C4-2B (cell line): ENCODE measurements around the gene CDT1.

Experiments
- ZFX ChIP-seq: fragments of 450-650 bp; IDR thresholded peaks from 2 replicates; pipeline ENCODE4 v1.6.1; 2017
- TF ChIP-seq, protein P1 (sequence below): fragments of 450-650 bp; conservative IDR thresholded peaks from 2 replicates; pipeline ENCODE4 v1.5.1; 2017; ENCODE audit warnings: mild to moderate bottlenecking

GRCh38 chr16:88782454-88783390, 20.9 kb upstream of the CDT1 start:
- TF ChIP-seq, protein P1, sequence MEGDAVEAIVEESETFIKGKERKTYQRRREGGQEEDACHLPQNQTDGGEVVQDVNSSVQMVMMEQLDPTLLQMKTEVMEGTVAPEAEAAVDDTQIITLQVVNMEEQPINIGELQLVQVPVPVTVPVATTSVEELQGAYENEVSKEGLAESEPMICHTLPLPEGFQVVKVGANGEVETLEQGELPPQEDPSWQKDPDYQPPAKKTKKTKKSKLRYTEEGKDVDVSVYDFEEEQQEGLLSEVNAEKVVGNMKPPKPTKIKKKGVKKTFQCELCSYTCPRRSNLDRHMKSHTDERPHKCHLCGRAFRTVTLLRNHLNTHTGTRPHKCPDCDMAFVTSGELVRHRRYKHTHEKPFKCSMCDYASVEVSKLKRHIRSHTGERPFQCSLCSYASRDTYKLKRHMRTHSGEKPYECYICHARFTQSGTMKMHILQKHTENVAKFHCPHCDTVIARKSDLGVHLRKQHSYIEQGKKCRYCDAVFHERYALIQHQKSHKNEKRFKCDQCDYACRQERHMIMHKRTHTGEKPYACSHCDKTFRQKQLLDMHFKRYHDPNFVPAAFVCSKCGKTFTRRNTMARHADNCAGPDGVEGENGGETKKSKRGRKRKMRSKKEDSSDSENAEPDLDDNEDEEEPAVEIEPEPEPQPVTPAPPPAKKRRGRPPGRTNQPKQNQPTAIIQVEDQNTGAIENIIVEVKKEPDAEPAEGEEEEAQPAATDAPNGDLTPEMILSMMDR: no peak
- no peak for TF ChIP-seq ZFX
